Subcutaneous abdominal adipose tissue (tissue), 5 donors: ENCODE results near the gene PDE7B.

ENCODE experiments used
- H3K27ac ChIP-seq: one replicate; pipeline ENCODE4 v1.7.0; 2013; ENCODE audit warnings: low read depth, mild to moderate bottlenecking, inconsistent platforms, low read length, moderate library complexity
- H3K27me3 ChIP-seq, 5 donors: one replicate each; pipeline ENCODE4 v1.7.0; 2013; ENCODE audit warnings: low read length in 5 of 5, inconsistent platforms in 1 of 5; ENCODE audit not compliant: control insufficient read depth in 5 of 5, insufficient read depth in 4 of 5
- H3K36me3 ChIP-seq, 5 donors: one replicate each; pipeline ENCODE4 v1.7.0; 2013; ENCODE audit warnings: low read length in 5 of 5; ENCODE audit not compliant: control insufficient read depth in 5 of 5, insufficient read depth in 5 of 5
- H3K4me1 ChIP-seq, 5 donors: one replicate each; pipeline ENCODE4 v1.7.0; 2013; ENCODE audit warnings: low read length in 5 of 5, mild to moderate bottlenecking in 3 of 5, moderate library complexity in 1 of 5; ENCODE audit not compliant: control insufficient read depth in 5 of 5, insufficient read depth in 5 of 5
- H3K4me3 ChIP-seq, 5 donors: one replicate each; pipeline ENCODE4 v1.7.0; 2013; ENCODE audit warnings: low read length in 5 of 5, low read depth in 1 of 5
- H3K9ac ChIP-seq, 5 donors: one replicate each; pipeline ENCODE4 v1.7.0; 2013; ENCODE audit warnings: low read length in 5 of 5, mild to moderate bottlenecking in 4 of 5, moderate library complexity in 3 of 5
- H3K9me3 ChIP-seq, 5 donors: one replicate each; pipeline ENCODE4 v1.7.0; 2013; ENCODE audit warnings: low read length in 5 of 5; ENCODE audit not compliant: control insufficient read depth in 5 of 5
- donor health status: healthy.
- donor health status: healthy.
- donor health status: healthy.
- donor health status: healthy.
- donor health status: healthy.

Gene PDE7B

GRCh38 chr6:135880066-135880972 is 28.8 kb downstream of the PDE7B start:
- Histone ChIP-seq H3K36me3 (no peaks in the 10 kb centered on the region), H3K27ac (no peak overlapping the region), H3K27me3 (no peaks in the 10 kb centered on the region), H3K4me1 (peaks cover 0 to 9% (median 0%) of the 10 kb centered on the region in 5 donors), H3K9ac (no peak overlapping the region), H3K9me3 (no peaks in the 10 kb centered on the region), H3K4me3 (peak overlapping the region in 4 of 5 donors; percentile 32 to 45 (median 39))

- Histone ChIP-seq H3K4me1 (peaks cover 0 to 9% (median 0%) of the 10 kb centered on the region in 5 donors), H3K9ac (no peak overlapping the region), H3K27me3 (no peaks in the 10 kb centered on the region), H3K9me3 (no peaks in the 10 kb centered on the region), H3K27ac (no peak overlapping the region), H3K4me3 (no peak overlapping the region), H3K36me3 (no peaks in the 10 kb centered on the region)
Observed at GRCh38 chr6:135883045-135883444, 31.5 kb downstream of the PDE7B start.

DNA sequence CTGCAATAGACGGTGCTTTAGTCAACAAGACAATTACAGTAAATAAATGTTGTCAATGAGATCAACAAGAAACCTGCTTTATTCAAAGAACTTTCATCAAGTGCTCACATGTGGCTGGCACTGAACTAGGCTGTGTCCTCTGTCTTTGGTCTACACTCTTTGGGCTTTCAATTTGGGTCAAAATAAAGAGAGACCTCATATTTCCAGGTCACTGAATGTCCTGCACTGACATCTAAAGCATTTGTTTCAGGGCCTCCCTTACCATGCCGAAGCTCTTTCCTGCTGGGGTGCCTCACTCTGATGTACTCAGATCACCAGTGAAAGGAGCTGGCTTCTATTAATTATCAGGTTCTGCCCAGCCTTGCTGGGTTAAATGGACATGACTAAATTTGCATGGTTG is 32.0 kb downstream of the PDE7B start:
- Histone ChIP-seq H3K9me3 (no peaks in the 10 kb centered on the region), H3K27ac (no peak overlapping the region), H3K27me3 (no peaks in the 10 kb centered on the region)

DNA sequence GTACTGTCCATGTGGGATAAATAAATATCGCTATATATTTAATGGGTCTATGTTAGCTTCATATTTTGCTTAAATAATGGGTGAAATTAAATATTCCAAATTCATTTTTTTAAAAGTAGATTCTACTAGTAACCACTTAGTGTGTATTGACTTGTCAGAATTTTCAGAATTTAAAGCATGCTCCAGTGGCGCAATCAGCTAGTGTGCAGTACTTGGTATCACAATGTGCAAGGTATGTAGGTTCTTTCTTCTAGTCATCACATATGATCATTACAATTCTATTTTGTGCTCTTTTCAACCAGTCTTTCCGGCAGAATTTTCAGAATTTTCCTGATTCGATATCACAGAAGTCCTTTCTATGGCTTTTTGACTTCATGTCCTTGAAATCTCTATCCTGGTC is 32.6 kb downstream of the PDE7B start:
- Histone ChIP-seq H3K4me3 (no peak overlapping the region), H3K27me3 (no peaks in the 10 kb centered on the region), H3K9ac (no peak overlapping the region), H3K36me3 (no peaks in the 10 kb centered on the region), H3K27ac (no peak overlapping the region), H3K4me1 (peaks cover 0 to 9% (median 0%) of the 10 kb centered on the region in 5 donors), H3K9me3 (no peaks in the 10 kb centered on the region)

More for the DNA sequence above, 32.0 kb downstream of the PDE7B start:
- Histone ChIP-seq H3K4me1 (peaks cover 0 to 9% (median 0%) of the 10 kb centered on the region in 5 donors), H3K9ac (no peak overlapping the region), H3K36me3 (no peaks in the 10 kb centered on the region), H3K4me3 (no peak overlapping the region)

DNA sequence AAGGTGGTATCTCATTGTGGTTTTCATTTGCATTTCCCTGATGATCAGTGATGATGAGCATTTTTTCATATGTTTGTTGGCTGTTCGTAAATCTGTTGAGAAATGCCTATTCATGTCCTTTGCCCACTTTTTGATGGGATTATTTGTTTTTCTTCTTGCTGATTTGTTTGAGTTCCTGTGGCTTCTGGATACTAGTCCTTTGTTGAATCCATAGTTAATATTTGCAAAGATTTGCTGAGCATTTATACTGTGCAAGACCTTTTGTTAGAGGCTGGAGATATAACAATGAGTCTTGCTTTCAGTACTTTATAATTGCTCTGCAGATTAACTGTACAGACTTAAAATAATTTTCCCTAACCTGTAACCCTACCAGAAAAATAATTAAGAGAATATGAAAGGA is 35.6 kb downstream of the PDE7B start:
- Histone ChIP-seq H3K4me1 (no peaks in the 10 kb centered on the region), H3K27me3 (no peaks in the 10 kb centered on the region), H3K27ac (no peak overlapping the region), H3K9me3 (no peaks in the 10 kb centered on the region), H3K9ac (no peak overlapping the region), H3K36me3 (no peaks in the 10 kb centered on the region), H3K4me3 (no peak overlapping the region)

DNA sequence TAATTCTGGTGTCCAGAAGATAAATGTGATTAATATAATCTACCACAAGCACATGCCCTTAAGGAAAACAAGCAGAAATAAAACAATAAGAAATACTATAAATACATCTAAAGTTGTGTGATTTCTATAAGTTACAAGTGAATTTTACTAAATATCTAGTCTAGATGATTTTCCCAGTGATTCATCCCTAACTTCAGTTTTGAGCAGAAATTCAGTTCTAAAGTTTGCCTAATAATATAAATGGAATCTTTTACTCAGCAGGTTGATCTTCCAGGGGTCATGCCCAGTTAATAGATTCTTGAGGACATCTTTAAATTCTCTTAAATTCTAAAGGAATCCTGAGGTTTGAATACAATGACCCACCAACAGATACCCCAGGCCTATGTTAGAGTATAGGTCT is 37.3 kb downstream of the PDE7B start:
- Histone ChIP-seq H3K9ac (no peak overlapping the region), H3K9me3 (no peaks in the 10 kb centered on the region), H3K4me1 (no peaks in the 10 kb centered on the region), H3K27me3 (no peaks in the 10 kb centered on the region), H3K36me3 (no peaks in the 10 kb centered on the region), H3K4me3 (no peak overlapping the region), H3K27ac (no peak overlapping the region)

DNA sequence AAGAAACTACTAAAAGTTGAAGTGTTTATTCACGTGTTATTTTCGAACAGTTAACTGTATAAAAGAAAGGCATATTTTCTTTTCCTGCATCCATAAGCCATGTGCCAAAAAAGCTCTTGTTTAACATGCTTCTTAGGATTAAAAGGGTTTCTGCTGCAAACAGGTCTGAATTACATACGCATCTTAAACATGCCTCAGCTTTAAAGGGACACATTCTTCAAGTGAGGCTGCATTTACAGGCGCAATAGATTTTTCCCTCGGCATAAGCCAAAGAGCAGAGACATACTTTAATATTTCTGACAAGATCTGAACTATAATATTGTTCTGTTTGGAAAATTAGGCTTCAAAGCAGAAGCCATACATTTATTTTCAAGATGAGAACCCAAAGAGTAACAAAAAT is 39.4 kb downstream of the PDE7B start:
- Histone ChIP-seq H3K27ac (no peak overlapping the region), H3K4me1 (no peaks in the 10 kb centered on the region), H3K4me3 (no peak overlapping the region), H3K9me3 (no peaks in the 10 kb centered on the region), H3K36me3 (no peaks in the 10 kb centered on the region), H3K9ac (no peak overlapping the region), H3K27me3 (no peaks in the 10 kb centered on the region)

GRCh38 chr6:135891710-135892109 is 40.2 kb downstream of the PDE7B start:
- Histone ChIP-seq H3K9ac (no peak overlapping the region), H3K4me1 (no peaks in the 10 kb centered on the region)

GRCh38 chr6:135895231-135895911 is 43.9 kb downstream of the PDE7B start:
- Histone ChIP-seq H3K9me3 (no peaks in the 10 kb centered on the region), H3K4me1 (no peaks in the 10 kb centered on the region), H3K27me3 (no peaks in the 10 kb centered on the region), H3K4me3 (no peak overlapping the region), H3K36me3 (no peaks in the 10 kb centered on the region), H3K9ac (no peak overlapping the region), H3K27ac (no peak overlapping the region)

More at GRCh38 chr6:135891710-135892109, 40.2 kb downstream of the PDE7B start:
- Histone ChIP-seq H3K4me3 (no peak overlapping the region), H3K9me3 (no peaks in the 10 kb centered on the region), H3K36me3 (no peaks in the 10 kb centered on the region), H3K27ac (no peak overlapping the region), H3K27me3 (no peaks in the 10 kb centered on the region)

DNA sequence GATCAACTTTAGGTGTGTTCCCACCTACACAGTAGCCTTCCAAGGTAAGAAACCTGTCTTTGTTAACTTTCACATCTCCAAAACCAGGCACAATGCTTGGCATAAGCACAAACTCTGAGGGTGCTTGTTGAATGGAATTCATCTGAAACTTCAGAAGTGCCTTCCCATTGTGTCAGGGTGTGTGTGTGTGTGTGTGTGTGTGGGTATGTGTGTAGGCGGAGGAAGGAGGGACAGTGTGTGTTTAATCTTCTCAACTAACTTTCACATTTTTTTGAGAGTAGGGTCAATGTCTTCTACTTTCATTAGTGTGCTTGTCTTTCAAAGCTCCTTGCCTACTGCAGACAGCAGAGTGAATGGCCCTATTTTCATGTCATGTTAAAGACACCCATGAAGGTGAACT is 45.6 kb downstream of the PDE7B start:
- no peak overlapping the region for H3K9ac ChIP-seq
- peaks cover 0 to 8% (median 6%) of the 10 kb centered on the region in 5 donors for H3K4me1 ChIP-seq
- H3K9me3 ChIP-seq, result no peaks in the 10 kb centered on the region
- no peaks in the 10 kb centered on the region for H3K27me3 ChIP-seq
- H3K27ac ChIP-seq, result no peak overlapping the region
- no peaks in the 10 kb centered on the region for H3K36me3 ChIP-seq
- no peak overlapping the region for H3K4me3 ChIP-seq
